Stimulated activated CD8-positive, alpha-beta memory T cell treated with anti-CD3 and anti-CD28 coated beads, Interleukin-7, amount 100 ng/mL, for 4 hours (primary cell): Measurements from ENCODE around the gene FGF11.
"Not testable (repeated sequence)": the region's sequence is repeated elsewhere in the genome, so short reads cannot be mapped to it uniquely, and the experiment has no call there.

Source experiments
- DNase-seq, 2 donors: peaks; one replicate each; pipeline ENCODE4 v3.0.0-alpha.2; 2020; ENCODE audit warnings: low read depth in 2 of 2

The FGF11 gene

GRCh38 chr17:7460850-7461660, 21.7 kb downstream of the FGF11 start:
- no peak for DNase-seq

DNA sequence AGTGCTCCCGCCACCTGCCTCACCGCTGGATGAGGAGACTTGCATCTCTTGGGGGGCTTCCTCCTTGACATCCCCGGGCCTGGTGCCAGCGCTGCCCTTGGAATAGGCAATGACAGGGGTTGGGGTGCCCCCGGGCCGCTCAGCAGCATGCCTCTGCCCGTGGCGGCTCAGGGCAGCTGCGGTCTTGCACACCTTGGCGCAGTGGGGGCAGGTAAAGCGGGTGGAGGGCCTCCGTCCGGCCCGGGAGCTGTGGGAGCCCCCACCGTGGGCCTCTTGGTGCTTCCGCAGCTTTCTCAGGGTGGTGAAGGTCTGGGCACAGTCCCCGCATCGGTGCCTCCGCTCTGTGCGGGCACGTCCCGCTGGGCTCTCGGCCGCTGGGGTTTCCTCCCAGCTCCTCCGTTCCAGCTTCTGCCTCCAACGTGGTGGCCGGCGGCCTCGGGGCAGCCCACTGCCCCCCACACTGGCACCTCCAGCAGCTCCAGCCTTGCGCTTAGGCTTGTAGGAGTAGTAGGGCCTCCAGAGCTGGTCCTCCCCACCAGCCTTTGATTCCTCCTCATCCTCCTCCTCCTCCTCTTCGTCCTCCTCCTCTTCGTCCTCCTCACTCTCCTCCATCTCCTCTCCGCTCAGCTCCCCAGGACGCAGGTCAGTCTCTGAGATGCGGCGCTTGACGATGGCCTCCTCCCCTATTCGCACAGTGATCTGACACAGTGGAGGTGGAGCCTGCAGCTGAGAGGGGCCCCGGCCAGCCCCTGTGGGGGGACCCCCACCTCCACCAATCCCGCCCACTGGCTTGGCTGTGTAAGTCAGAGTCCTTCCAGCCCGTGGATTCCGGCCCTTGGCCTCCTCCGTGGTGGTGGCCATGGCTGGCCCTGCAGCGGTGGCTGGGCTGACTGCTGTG, 23.4 kb downstream of the FGF11 start:
- DNase-seq: no peak

DNA sequence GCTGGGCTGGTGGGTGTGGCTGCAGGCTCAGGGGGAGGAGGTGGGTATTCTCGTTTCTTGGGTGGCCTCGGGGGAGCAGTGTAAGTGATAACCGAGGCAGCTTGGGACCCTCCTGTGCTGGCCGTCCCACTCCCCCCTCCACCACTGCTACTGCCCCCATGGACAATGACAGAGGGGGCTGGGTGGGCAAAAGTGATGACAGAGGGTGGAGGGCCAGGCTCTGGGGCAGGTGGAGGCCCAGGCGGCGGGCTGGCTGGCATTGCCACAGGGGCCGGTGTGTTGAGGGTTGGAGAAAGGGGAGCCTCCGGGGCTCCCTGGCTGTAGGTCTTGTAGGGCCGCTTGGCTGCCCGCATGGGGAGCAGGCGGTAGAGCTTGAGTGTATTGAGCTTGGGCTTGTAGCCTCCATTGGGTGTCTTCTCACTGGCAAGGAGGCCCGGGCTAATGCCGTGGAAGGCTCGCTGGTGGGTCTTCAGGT, 24.1 kb downstream of the FGF11 start:
- no peak for DNase-seq

- no peak for DNase-seq
Measured at GRCh38 chr17:7464081-7464480, 24.8 kb downstream of the FGF11 start.

DNA sequence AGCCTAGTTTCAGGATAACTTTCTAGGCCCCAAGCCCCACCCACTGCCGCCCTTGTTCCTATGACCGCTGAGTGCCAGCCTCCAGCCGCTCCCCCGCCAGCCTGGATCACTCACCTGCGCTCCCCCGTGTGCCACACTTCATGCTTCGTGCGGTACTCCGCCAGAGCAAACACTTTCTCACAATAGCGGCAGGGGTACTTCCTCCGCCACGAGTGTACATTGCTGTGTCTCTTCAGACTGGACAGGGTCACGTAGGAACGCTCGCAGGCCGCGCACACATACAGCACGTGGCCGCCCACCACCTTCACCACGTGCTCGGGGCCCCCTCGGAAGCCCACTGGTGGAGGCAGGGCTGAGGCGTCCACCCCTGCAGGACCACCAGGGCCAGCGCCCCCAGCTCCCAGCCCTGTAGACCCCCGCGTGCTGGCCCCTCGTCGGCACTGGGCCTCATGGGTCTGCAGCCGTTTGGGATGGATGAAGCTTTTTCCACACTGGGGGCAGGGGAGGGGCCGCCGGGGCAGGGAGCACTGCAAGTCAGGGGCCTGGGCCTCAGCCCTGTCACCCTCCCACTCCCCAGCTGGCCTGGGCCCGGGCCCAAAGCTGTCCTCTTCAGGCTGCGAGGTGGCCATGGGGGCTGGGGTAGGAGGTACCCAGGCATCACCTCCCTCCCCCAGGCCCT, 26.4 kb downstream of the FGF11 start:
- DNase-seq: no peak

DNA sequence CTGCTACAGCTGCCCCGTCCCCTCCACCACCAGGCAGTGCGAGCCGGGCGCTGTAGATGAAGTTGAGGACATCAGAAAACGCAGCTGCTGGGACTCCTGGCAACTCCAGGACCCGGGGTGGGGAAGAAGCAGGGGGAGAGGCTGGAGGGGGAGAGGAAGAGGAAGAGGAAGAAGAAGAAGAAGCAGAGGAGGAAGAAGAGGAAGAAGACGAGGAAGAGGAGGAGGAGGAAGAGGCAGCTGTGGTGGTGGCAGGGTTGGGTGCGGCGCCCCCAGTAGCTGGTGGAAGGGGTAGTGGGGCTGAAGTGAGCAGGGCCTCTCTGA, 27.0 kb downstream of the FGF11 start:
- no peak for DNase-seq

- no peak for DNase-seq
Measured at GRCh38 chr17:7466639-7467341, 27.5 kb downstream of the FGF11 start.

GRCh38 chr17:7467498-7467897, 28.2 kb downstream of the FGF11 start:
- no peak for DNase-seq

DNA sequence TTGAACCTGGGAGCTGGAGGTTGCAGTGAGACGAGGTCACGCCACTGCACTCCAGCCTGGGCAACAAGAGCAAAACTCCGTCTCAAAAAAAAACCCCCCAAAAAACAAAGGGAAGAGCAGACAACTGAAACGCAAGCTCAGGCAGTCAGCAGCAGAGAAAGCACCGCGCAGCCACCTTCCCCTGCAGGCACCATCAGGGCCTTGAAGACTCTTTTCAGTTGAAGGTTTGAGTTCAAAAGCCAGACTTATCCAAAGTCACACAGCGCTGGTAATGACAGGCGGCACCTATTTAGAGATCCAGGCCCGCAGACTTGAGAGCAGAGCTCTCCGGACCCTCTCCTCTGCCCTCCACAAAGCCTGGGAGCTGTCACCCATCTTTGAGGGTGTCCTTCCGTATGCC, 29.0 kb downstream of the FGF11 start:
- DNase-seq: no peak

DNA sequence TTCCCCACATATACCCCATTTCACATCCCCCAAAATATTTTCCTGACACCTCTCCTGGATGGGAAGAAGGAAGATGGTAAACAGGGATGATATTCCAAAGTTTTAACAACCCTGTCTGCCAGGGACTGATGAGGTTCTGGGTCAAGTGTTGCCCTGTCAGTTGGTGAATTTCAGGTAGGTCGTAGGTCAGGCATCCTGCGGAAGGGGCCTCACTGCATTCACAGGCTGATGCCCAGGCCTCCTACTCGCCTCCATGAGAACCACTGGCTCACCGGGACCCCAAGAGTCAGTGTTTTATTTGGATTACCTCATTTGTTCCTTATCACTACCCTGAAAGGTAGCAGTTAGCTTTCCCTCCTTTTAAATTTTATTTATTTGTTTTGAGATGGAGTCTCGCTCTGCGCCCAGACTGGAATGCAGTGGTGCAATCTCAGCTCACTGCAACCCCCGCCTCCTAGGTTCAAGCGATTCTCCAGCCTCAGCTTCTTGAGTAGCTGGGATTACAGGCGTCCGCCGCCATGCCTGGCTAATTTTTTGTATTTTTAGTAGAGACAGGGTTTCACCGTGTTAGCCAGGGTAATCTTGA, 29.6 kb downstream of the FGF11 start:
- DNase-seq: no peak

- not testable (repeated sequence) for DNase-seq
Measured at GRCh38 chr17:7469843-7470242, 30.5 kb downstream of the FGF11 start.

GRCh38 chr17:7470457-7470973, 31.2 kb downstream of the FGF11 start:
- not testable (repeated sequence) for DNase-seq

DNA sequence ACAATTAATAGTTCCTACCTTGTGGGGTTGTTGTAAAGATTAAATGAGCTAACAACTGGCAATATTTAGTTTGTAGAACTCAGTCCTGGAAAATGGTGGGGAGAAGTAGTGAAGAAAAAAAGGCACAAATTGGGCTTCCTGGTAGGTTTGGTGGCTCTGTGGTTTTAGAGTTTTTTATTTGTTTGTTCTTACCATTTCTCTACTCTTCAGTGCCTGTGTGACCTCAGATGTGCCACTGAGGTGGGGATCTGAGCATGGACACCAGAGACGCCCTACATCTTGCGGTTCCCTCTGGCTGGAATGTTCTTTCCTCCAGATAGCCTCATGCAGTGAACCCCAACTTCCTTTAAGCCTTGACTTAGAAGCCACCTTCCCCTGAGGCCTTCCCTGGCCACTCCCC, 32.4 kb downstream of the FGF11 start:
- DNase-seq: no peak

- DNase-seq: not testable (repeated sequence)
Measured at GRCh38 chr17:7474767-7475166, 35.5 kb downstream of the FGF11 start.

- no peak for DNase-seq
Measured at GRCh38 chr17:7475764-7476422, 36.6 kb downstream of the FGF11 start.

DNA sequence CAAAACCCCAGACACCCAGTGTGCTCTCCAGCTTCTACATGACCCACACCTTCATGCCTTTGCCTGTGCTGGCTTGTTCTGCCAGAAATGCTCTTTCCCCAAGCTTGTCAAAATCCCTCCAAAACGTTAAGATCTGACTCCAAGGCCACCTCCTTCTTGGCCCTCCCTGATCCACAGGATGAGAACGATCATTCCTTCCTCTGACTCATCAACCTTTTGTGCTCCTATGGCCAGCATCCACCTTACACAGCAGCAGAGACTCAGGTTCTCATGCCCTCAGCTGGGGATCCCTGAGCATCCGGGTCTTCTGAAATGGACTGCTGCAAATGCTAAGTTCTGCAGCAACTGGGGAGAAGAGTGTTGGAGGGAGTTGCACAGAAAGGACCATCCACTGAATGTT, 37.2 kb downstream of the FGF11 start:
- no peak for DNase-seq

GRCh38 chr17:7476951-7477350, 37.6 kb downstream of the FGF11 start:
- DNase-seq: no peak

DNA sequence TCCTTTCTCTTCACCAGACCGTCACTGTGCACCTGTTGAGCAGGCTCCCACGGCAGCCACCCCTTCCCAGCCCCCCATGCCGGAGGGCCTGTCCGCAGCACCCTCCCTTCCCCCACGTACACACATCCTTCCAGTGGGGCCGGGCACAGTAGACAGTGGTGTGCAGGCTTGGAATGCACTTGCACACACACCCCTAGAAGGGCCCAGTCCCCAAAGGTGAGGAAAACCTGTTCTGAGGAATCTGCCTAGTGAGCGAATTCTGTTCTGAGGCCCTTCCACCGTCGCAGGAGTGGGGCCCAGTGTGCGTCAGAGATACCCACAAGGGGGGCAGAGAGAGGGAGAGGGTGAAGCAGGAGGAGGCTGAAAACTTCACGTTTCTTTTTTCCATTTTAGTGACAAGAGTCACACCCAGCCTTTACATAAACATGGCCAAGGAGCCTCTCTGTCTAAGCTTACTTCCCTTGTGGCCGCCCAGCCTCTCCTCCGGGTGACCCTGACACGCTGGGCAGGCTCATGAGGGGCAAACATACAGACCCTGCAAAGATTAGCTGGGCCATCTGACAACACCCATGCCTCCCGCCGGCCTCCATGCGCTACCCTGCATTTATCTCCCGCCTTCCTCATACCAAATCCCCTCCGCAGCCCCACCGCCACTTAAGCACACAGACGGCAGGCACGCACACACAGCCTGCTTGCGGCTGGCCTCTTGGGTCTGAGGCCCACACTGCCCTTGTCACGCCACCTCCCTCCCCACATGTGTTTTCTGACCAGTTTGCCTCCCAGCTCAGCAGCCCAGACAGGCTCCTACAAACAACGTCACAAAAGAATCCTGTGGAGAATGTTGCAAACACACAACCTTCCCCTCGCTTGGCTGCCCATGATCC, 38.3 kb downstream of the FGF11 start:
- peak in 1 of 2 donors; percentile 31 for DNase-seq
